Measurements from ENCODE around the gene SNAP29. TPM values are rescaled to one million over a fixed set of nuclear protein-coding genes. Genes with fewer than 3 reads are reported as not detected.
A peak's percentile ranks its signal among the peaks of the same experiment; 100 is the strongest.

SNAP29 gene
- total and polyA plus RNA-seq, 12 donors, result 15.1 to 76.5 (median 24.7) TPM

DNA sequence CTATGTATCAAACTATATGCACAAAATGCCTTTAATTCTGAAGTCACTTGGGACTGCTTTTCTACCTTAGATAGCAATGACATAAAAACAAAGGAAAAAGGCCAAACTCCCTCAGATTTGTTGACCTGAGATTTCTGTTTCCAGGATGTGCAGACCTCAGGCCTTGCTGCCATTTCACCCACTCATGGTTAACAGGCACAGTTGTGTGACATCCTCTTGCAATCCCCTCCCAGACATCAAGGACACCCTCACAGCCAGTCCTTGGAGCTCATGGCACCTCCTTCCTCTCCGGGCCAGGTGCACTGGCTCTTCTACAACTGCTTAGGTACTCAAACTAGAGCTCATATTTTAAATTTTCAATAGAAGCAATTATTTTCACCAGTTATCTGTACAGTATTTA, 47.6 kb upstream of the SNAP29 start:
- peaks cover 0 to 74% of the 10 kb centered on the region in 2 donors for H3K36me3 ChIP-seq (replicated peaks in 1 of 2)
- DNase-seq, result peak in 1 of 7 donors; percentile 33
- TF ChIP-seq POLR2A (IDR thresholded peaks at IDR 0.05) (no peak), CTCF (IDR thresholded peaks at IDR 0.05) (no peak)
- 44 to 83% (median 66%) methylated on average over 1 of the region's 1 CpG for WGBS, 4 donors
- H3K27ac ChIP-seq, result no peak overlapping the region
- H3K4me3 ChIP-seq, result no peak overlapping the region
- H3K4me1 ChIP-seq (replicated peaks in 1 of 2), result no peaks in the 10 kb centered on the region
- H3K27me3 ChIP-seq, result no peaks in the 10 kb centered on the region
- no peaks in the 10 kb centered on the region for H3K9me3 ChIP-seq (replicated peaks in 1 of 3)
- intact Hi-C loops (cut with DNase I), result no loop called here

DNA sequence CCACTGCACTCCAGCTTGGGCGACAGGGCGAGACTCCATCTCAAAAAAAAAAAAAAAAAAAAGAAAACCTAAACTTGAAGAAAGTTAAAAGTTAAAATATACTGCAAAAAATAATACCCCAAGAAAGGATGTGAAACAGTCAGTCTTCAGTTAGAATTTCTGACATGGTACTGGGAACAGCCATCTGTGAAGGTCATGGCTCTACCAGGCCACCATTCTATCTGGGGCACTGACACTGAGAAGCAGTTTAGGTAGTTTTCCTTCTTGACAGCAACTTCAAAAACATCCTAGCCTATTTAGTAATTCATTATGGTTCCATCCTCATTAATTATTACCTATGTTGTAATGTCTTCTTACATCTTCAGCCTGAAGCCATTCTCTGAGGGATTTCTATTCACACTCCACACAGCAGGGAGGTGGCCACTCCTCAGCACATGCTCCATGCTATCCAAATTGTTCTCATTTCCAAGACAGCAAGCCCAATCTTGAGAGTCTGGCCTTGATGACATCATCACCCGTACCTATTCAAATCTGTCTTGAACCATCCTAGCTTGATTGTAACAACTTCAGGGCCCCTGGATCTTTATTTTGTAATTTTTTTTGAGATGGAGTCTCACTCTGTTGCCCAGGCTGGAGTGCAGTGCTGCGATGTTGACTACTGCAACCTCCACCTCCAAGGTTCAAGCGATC, 46.7 kb upstream of the SNAP29 start:
- H3K4me1 ChIP-seq (replicated peaks in 1 of 2), result no peaks in the 10 kb centered on the region
- no peaks in the 10 kb centered on the region for H3K27me3 ChIP-seq
- no peak overlapping the region for H3K27ac ChIP-seq
- peaks cover 0 to 74% of the 10 kb centered on the region in 2 donors for H3K36me3 ChIP-seq (replicated peaks in 1 of 2)
- H3K9me3 ChIP-seq (replicated peaks in 1 of 3), result no peaks in the 10 kb centered on the region
- TF ChIP-seq CTCF (IDR thresholded peaks at IDR 0.05), result no peak
- no peak for TF ChIP-seq POLR2A (IDR thresholded peaks at IDR 0.05)
- intact Hi-C loops (cut with DNase I), result no loop called here
- no peak overlapping the region for H3K4me3 ChIP-seq
- DNase-seq, result no peak
- WGBS, 4 donors, result 95 to 99% (median 98%) methylated on average over 4 to 5 of the region's 5 CpGs

DNA sequence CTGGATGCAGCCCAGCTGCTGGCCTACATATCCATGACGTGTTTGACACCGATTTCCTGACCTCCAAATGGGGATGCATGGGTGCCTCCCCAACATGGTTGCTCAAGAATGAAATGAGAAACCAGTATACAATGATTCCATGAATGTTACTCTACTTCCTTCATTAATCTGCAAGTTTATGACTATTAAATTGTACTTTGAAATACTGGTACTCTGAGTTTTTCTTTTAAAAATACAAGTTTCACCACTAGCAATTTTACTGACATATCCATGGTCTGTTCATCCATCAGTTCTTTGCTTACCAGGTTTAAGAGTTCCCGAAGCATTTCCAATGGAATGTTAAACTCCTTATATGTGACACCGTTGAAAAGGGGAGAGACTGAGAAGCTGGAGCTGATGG, 45.8 kb upstream of the SNAP29 start:
- Histone ChIP-seq H3K27ac (no peak overlapping the region), H3K4me3 (no peak overlapping the region), H3K4me1 (replicated peaks in 1 of 2) (no peaks in the 10 kb centered on the region), H3K9me3 (replicated peaks in 1 of 3) (no peaks in the 10 kb centered on the region), H3K27me3 (no peaks in the 10 kb centered on the region), H3K36me3 (replicated peaks in 1 of 2) (peaks cover 0 to 75% of the 10 kb centered on the region in 2 donors)
- TF ChIP-seq CTCF (IDR thresholded peaks at IDR 0.05), result no peak
- no peak for TF ChIP-seq POLR2A (IDR thresholded peaks at IDR 0.05)
- WGBS, 4 donors, result 89 to 92% (median 91%) methylated on average over 4 of the region's 4 CpGs
- intact Hi-C loops (cut with DNase I), result no loop called here
- DNase-seq, result peak in 1 of 7 donors; percentile 20

DNA sequence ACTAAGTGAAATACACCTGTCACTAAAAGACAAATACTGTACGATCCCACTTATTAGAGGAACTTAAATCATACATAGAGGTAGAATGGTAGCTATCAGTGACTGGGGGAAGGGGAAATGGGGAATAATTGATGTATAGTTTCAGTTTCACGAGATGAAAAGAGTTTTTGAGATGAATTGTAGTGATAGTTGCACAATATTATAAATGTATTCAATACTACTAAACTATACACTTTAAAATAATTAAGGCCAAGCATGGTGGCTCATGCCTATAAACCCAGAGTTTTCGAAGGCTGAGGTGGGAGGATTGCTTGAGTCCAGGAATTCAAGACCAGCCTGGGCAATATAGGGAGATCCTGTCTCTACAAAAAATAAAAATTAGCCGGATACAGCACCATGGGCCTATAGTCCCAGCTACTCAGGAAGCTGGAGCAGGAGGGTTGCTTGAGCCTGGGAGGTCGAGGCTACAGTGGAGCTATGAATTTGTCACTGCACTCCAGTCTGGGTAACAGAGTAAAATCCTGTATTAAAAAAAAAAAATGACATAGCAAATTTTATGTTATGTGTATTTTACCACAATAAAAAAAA, 44.5 kb upstream of the SNAP29 start:
- TF ChIP-seq POLR2A (IDR thresholded peaks at IDR 0.05) (no peak), CTCF (IDR thresholded peaks at IDR 0.05) (no peak)
- Histone ChIP-seq H3K4me3 (no peak overlapping the region), H3K9me3 (replicated peaks in 1 of 3) (no peaks in the 10 kb centered on the region), H3K4me1 (replicated peaks in 1 of 2) (no peaks in the 10 kb centered on the region), H3K27ac (no peak overlapping the region), H3K27me3 (no peaks in the 10 kb centered on the region), H3K36me3 (replicated peaks in 1 of 2) (peaks cover 0 to 81% of the 10 kb centered on the region in 2 donors)
- DNase-seq, result peak in 1 of 7 donors; percentile 18
- intact Hi-C loops (cut with DNase I), result no loop called here
- 90 to 94% (median 92%) methylated on average over 5 of the region's 5 CpGs for WGBS, 4 donors
